PC-3 (cell line): Measurements from ENCODE around the gene MSMP.

Source experiments
- EZH2 ChIP-seq: fragments of 300-600 bp; sonication (generic); IDR thresholded peaks from one replicate; pipeline ENCODE4 v1.6.1; 2017; ENCODE audit warnings: antibody characterized with exemption, mild to moderate bottlenecking, low read length; ENCODE audit not compliant: unreplicated experiment
- TF ChIP-seq, protein P1 (sequence below): fragments of 300-600 bp; sonication (generic); conservative IDR thresholded peaks from 2 replicates; pipeline ENCODE4 v1.5.1; 2017; ENCODE audit warnings: antibody characterized with exemption, low read depth, mild to moderate bottlenecking, low read length

DNA sequence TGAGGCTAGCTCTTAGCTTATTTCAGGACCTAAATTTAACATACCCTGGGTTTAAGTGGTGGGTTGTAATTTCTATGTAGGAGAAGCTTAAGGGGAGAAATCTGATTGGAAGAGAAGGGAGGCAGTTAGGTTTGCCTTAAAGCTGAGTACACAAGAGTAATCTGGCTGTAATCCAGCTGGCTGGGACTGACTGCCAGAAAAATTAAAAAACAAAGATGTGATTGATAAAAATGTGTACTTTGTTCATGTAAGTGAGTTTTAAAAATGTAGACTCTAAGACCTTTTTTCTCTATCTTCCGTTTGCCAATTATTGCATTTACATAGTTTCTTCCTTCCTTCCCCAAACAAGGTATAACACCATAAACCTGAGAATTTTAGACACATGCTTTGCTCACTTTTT, 17.5 kb upstream of the MSMP start:
- TF ChIP-seq, protein P1, sequence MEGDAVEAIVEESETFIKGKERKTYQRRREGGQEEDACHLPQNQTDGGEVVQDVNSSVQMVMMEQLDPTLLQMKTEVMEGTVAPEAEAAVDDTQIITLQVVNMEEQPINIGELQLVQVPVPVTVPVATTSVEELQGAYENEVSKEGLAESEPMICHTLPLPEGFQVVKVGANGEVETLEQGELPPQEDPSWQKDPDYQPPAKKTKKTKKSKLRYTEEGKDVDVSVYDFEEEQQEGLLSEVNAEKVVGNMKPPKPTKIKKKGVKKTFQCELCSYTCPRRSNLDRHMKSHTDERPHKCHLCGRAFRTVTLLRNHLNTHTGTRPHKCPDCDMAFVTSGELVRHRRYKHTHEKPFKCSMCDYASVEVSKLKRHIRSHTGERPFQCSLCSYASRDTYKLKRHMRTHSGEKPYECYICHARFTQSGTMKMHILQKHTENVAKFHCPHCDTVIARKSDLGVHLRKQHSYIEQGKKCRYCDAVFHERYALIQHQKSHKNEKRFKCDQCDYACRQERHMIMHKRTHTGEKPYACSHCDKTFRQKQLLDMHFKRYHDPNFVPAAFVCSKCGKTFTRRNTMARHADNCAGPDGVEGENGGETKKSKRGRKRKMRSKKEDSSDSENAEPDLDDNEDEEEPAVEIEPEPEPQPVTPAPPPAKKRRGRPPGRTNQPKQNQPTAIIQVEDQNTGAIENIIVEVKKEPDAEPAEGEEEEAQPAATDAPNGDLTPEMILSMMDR = no peak
- TF ChIP-seq EZH2 = no peak
